Neural progenitor cell (in vitro differentiated cells): ENCODE results near the gene CARMIL1. TPM values are rescaled to one million over a fixed set of nuclear protein-coding genes. Genes with fewer than 3 reads are reported as not detected.

Experiments
- DNase-seq: peaks from one replicate; pipeline ENCODE4 v3.0.0-alpha.2; 2016; ENCODE audit warnings: low spot score
- H2AFZ ChIP-seq: fragments of 200-600 bp; sonication (generic); replicated peaks from 2 replicates; pipeline ENCODE4 v1.6.1; 2016; ENCODE audit warnings: antibody characterized with exemption
- H3F3A ChIP-seq: fragments of 200-600 bp; sonication (generic); 2 replicates; pipeline ENCODE4 v1.6.1; 2016; ENCODE audit warnings: antibody characterized with exemption, low read depth
- H3K27ac ChIP-seq: fragments of 200-600 bp; sonication (generic); 2 replicates; pipeline ENCODE4 v1.5.1; 2016; ENCODE audit warnings: mild to moderate bottlenecking
- H3K27me3 ChIP-seq: fragments of 200-600 bp; sonication (generic); 2 replicates; pipeline ENCODE4 v1.6.1; 2016; ENCODE audit warnings: mild to moderate bottlenecking, moderate library complexity
- H3K36me3 ChIP-seq: fragments of 200-600 bp; sonication (generic); 2 replicates; pipeline ENCODE4 v1.5.1; 2016
- H3K4me1 ChIP-seq: fragments of 200-600 bp; sonication (generic); 2 replicates; pipeline ENCODE4 v1.6.1; 2016; ENCODE audit warnings: mixed run types
- H3K4me2 ChIP-seq: fragments of 200-600 bp; sonication (generic); 2 replicates; pipeline ENCODE4 v1.6.1; 2016
- H3K4me3 ChIP-seq: fragments of 200-600 bp; sonication (generic); 2 replicates; pipeline ENCODE4 v1.5.1; 2016
- H3K79me2 ChIP-seq: fragments of 200-600 bp; sonication (generic); 2 replicates; pipeline ENCODE4 v1.6.1; 2016; ENCODE audit warnings: low read depth
- H3K9ac ChIP-seq: fragments of 200-600 bp; sonication (generic); 2 replicates; pipeline ENCODE4 v1.6.1; 2016
- H3K9me3 ChIP-seq: fragments of 200-600 bp; sonication (generic); 2 replicates; pipeline ENCODE4 v1.5.1; 2016; ENCODE audit warnings: low read depth
- H4K20me1 ChIP-seq: fragments of 200-600 bp; sonication (generic); 2 replicates; pipeline ENCODE4 v1.6.1; 2016; ENCODE audit warnings: low read depth
- H3K27ac Mint-ChIP-seq: 3 replicates; pipeline ENCODE4 v1.8.0; 2021; ENCODE audit warnings: mixed read lengths
- H3K27me3 Mint-ChIP-seq: 2 replicates; pipeline ENCODE4 v1.8.0; 2022; ENCODE audit warnings: low read depth, mild to moderate bottlenecking, inconsistent platforms, moderate library complexity, mixed read lengths; ENCODE audit not compliant: insufficient read depth
- H3K36me3 Mint-ChIP-seq: 3 replicates; pipeline ENCODE4 v1.8.0; 2021; ENCODE audit warnings: mixed read lengths
- H3K4me1 Mint-ChIP-seq: 3 replicates; pipeline ENCODE4 v1.8.0; 2021; ENCODE audit warnings: mixed read lengths
- H3K4me3 Mint-ChIP-seq: 3 replicates; pipeline ENCODE4 v1.8.0; 2021; ENCODE audit warnings: mild to moderate bottlenecking, moderate library complexity, mixed read lengths
- H3K9me3 Mint-ChIP-seq: 3 replicates; pipeline ENCODE4 v1.8.0; 2020; ENCODE audit warnings: mixed read lengths
- EZH2 ChIP-seq: fragments of 200-600 bp; sonication (generic); IDR thresholded peaks from 2 replicates; pipeline ENCODE4 v1.6.1; 2017; ENCODE audit warnings: antibody characterized with exemption, mild to moderate bottlenecking, moderate library complexity
- EZH2phosphoT487 ChIP-seq: fragments of 200-600 bp; sonication (generic); IDR thresholded peaks from 2 replicates; pipeline ENCODE4 v1.6.1; 2017; ENCODE audit warnings: antibody characterized with exemption
- total RNA-seq: library from RNA; depleted of rRNA; stranded (reverse); fragments of >200 nt; gene quantifications from 2 replicates; pipeline ENCODE4 v1.2.3, GENCODE V29; 2015; ENCODE audit warnings: low replicate concordance
- TF ChIP-seq, protein P1 (sequence below): fragments of 200-600 bp; sonication (generic); IDR thresholded peaks from 2 replicates; pipeline ENCODE4 v1.5.1; 2017; ENCODE audit warnings: antibody characterized with exemption, mild to moderate bottlenecking

The CARMIL1 gene
- total RNA-seq, 1 donor from 2014 or later: 13.3 TPM

DNA sequence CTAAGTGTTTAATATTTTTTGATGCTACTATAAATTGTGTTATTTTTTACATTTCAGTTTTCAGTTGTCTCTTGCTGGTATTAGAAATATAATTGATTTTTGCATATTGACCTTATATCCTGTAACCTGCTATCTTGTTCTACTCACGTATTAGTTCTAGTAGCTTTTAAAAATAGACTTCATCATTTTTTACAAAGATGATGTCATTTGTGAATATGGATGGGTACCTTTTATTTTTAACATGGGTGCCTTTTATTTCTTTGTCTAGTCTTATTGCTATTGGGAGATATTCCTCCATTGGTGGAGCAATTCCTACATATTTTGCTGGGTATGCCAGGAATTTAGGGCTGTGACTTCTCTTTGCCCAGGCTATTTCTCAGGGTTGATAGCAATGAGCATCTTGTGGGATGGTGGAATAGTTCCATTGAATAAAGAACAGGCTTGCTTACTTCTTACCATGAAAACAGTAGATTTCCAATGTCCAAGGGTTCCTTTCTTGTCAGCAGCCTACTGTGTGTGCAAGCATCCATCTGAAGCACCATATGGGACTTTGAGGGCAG, 149.7 kb downstream of the CARMIL1 start:
- no peaks in the 10 kb centered on the region for H3K27me3 ChIP-seq
- peaks cover 2% of the 10 kb centered on the region for H3K9me3 Mint-ChIP-seq
- H3K4me1 Mint-ChIP-seq: peaks cover 2% of the 10 kb centered on the region
- no peak overlapping the region for H3K27ac Mint-ChIP-seq
- H3K4me1 ChIP-seq: no peaks in the 10 kb centered on the region
- no peak overlapping the region for H2AFZ ChIP-seq
- H4K20me1 ChIP-seq: no peaks in the 10 kb centered on the region
- H3K4me2 ChIP-seq: no peak overlapping the region
- H3K27me3 Mint-ChIP-seq: no peaks in the 10 kb centered on the region
- TF ChIP-seq, protein P1, sequence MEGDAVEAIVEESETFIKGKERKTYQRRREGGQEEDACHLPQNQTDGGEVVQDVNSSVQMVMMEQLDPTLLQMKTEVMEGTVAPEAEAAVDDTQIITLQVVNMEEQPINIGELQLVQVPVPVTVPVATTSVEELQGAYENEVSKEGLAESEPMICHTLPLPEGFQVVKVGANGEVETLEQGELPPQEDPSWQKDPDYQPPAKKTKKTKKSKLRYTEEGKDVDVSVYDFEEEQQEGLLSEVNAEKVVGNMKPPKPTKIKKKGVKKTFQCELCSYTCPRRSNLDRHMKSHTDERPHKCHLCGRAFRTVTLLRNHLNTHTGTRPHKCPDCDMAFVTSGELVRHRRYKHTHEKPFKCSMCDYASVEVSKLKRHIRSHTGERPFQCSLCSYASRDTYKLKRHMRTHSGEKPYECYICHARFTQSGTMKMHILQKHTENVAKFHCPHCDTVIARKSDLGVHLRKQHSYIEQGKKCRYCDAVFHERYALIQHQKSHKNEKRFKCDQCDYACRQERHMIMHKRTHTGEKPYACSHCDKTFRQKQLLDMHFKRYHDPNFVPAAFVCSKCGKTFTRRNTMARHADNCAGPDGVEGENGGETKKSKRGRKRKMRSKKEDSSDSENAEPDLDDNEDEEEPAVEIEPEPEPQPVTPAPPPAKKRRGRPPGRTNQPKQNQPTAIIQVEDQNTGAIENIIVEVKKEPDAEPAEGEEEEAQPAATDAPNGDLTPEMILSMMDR: no peak
- TF ChIP-seq EZH2phosphoT487: no peak
- no peak for TF ChIP-seq EZH2
- H3K79me2 ChIP-seq: no peaks in the 10 kb centered on the region
- no peaks in the 10 kb centered on the region for H3K36me3 Mint-ChIP-seq
- H3K4me3 Mint-ChIP-seq: no peak overlapping the region
- H3K27ac ChIP-seq: no peak overlapping the region
- H3K4me3 ChIP-seq: no peak overlapping the region
- no peak overlapping the region for H3K9ac ChIP-seq
- no peaks in the 10 kb centered on the region for H3K9me3 ChIP-seq
- DNase-seq: no peak
- no peaks in the 10 kb centered on the region for H3F3A ChIP-seq
- H3K36me3 ChIP-seq: no peaks in the 10 kb centered on the region

DNA sequence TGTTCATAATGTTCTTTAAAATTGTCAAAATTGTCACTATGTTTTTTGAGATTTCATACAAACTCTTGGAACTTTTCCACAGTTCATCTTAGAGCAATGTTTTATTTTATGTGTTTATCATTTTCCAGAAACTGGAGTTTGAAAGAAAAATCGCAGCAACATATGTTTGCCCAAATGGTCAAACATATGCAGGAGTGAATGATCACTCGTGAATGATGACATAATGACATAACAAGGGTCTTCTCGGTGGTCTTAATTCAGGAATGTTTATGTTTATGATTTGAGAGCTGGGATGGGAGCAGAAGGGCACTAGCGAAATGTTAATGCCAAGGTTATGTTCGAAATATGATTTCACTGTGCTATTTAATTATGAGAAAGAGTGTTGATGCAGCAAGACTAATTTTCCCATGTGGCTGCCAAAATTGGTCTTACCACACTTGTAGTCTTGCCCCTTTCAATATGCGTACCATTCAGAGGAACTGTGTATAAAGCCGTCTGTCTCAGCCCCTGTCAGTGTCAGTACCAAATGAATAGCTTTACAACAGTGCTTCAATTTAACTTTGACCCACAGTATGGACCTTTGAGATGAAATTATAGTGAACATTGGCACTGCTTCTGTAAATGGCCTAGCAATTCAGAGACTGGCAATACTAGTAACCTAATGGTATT, 152.3 kb downstream of the CARMIL1 start:
- Histone ChIP-seq H3K27ac (no peak overlapping the region), H3K9me3 (no peaks in the 10 kb centered on the region), H3K4me2 (no peak overlapping the region), H3K4me3 (no peak overlapping the region), H3K36me3 (no peaks in the 10 kb centered on the region), H4K20me1 (no peaks in the 10 kb centered on the region), H3F3A (no peaks in the 10 kb centered on the region), H2AFZ (no peak overlapping the region), H3K4me1 (peaks cover under 1% of the 10 kb centered on the region), H3K27me3 (no peaks in the 10 kb centered on the region), H3K79me2 (no peaks in the 10 kb centered on the region), H3K9ac (no peak overlapping the region)
- H3K36me3 Mint-ChIP-seq: no peaks in the 10 kb centered on the region
- no peak overlapping the region for H3K27ac Mint-ChIP-seq
- H3K27me3 Mint-ChIP-seq: no peaks in the 10 kb centered on the region
- DNase-seq: no peak
- no peak overlapping the region for H3K4me3 Mint-ChIP-seq
- TF ChIP-seq, protein P1: no peak
- peaks cover 2% of the 10 kb centered on the region for H3K9me3 Mint-ChIP-seq
- H3K4me1 Mint-ChIP-seq: peaks cover 6% of the 10 kb centered on the region

DNA sequence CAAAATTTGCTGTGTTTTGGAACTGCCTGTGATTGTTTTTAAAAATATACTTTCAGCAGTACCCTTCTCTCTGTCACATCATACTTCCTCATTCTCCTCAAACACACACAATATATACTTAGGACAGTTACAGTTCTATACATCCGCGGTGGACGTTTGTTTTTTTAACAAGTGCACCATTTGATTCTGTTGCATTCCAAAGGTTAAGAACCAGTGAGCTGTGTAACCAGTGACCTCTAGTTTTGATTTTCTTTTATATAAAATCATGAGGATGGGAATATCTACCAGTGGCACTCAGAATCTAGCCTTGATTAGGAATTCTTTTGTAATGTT, 152.8 kb downstream of the CARMIL1 start:
- TF ChIP-seq EZH2 (no peak), EZH2phosphoT487 (no peak)
- TF ChIP-seq, protein P1: no peak
- H3K4me1 Mint-ChIP-seq: peaks cover 6% of the 10 kb centered on the region
- no peak overlapping the region for H3K4me2 ChIP-seq
- H3K27me3 ChIP-seq: no peaks in the 10 kb centered on the region
- H4K20me1 ChIP-seq: no peaks in the 10 kb centered on the region
- H3K9ac ChIP-seq: no peak overlapping the region
- H3K36me3 ChIP-seq: no peaks in the 10 kb centered on the region
- H3K4me3 Mint-ChIP-seq: no peak overlapping the region
- no peaks in the 10 kb centered on the region for H3K79me2 ChIP-seq
- H3F3A ChIP-seq: no peaks in the 10 kb centered on the region
- H2AFZ ChIP-seq: no peak overlapping the region
- no peak overlapping the region for H3K27ac ChIP-seq
- H3K27me3 Mint-ChIP-seq: no peaks in the 10 kb centered on the region
- H3K36me3 Mint-ChIP-seq: no peaks in the 10 kb centered on the region
- DNase-seq: no peak
- H3K9me3 Mint-ChIP-seq: peaks cover 2% of the 10 kb centered on the region
- H3K9me3 ChIP-seq: no peaks in the 10 kb centered on the region
- H3K27ac Mint-ChIP-seq: no peak overlapping the region
- no peak overlapping the region for H3K4me3 ChIP-seq
- H3K4me1 ChIP-seq: peaks cover 4% of the 10 kb centered on the region
